Mucosa of gallbladder (tissue), 1 donor: Measurements from ENCODE around the gene KRTAP22-1. TPM values are rescaled to one million over a fixed set of nuclear protein-coding genes. Genes with fewer than 3 reads are reported as not detected.

Experiments used
- DNase-seq: peaks from one replicate; pipeline ENCODE4 v3.0.0-alpha.2; 2020; ENCODE audit warnings: low spot score
- total RNA-seq: library from RNA; stranded (reverse); gene quantifications from one replicate; pipeline ENCODE4 v1.2.1, GENCODE V29; 2021
- donor health status: DM: no; HTN: no; CAD: no.

The KRTAP22-1 gene
- not detected for total RNA-seq

- no peak for DNase-seq
Measured at GRCh38 chr21:30600787-30601186, at the start of gene KRTAP22-1. Gene KRTAP22-1 (plus strand): TSS chr21:30601087.

DNA sequence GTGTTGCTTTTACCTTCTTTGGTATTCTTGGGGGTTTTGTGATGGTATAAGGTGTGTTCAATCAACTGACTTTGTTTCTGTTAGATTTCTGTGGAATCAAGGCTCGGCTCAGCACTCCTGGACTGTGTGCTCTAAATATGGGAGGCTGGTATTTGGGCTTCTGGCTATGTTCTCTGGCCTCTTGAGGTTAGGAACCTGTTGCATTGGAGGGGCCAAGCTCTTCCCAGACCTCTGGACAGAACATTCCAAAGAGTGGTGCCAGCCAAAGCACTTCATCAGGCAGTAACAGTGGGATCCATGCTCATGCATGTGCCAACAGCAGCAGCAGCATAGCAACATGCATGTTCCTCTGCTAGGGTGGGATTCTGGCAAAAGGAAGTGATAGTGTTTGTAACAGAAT, 48.1 kb upstream of the KRTAP22-1 start:
- DNase-seq, result no peak

DNA sequence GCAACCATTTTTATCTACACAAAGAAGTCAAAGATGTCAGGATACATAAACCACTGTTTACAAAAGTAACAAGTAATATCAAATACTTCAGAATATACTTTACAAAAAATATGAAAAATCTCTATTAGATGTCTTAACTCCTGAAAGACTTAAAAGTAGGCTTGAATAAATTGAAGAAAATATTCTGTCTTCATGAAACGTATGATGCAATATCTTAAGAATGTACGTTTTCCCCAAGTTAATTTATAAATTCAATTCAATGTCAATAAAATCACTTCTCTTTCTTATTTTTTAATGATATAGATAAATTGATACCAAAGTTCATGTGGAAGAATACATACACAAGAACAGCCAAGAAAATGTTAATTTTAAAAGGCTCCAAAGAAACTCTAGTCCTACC, 45.8 kb upstream of the KRTAP22-1 start:
- DNase-seq, result no peak

- DNase-seq, result no peak
Measured at GRCh38 chr21:30561264-30561895, 39.5 kb upstream of the KRTAP22-1 start, which contains the start of gene KRTAP19-7. Gene KRTAP19-7 (minus strand): TSS chr21:30561314. CDS start chr21:30561289, 25 bp downstream.

DNA sequence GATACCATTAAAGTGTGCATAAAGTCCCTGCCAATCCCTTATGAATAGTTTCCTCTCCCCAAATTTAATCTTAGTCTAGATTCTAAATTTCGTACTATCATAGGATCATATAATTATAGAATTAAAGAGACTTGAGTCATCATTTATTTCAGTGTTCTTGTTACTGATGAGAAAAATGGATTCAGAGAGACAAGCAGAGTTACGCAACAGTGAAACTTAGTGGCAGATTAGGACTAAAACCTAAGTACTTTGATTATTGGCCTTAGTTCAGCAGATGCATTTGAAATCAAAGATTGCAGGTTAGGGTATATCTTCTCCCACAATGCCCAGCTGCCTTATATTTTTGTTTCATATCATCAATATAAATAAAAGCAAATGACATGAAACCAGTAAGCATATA, 38.9 kb upstream of the KRTAP22-1 start:
- no peak for DNase-seq

DNA sequence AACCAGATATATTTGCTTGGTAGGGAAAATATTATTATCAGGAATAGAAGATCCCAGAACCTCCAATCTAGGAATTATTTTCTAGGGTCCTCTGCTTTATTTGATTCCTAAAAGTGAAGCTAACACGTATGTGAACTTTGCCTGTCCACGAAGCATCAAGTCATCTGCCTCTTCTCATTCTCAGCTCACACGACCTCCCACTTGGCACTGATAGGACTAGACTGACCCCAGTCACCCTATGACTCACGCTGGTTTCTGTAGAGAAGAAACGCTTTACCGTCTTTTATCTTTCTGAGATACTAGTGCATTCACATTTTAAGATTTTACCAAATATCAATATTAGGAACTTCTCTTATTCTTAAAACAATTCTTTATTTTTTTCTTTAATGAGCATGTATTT, 37.8 kb upstream of the KRTAP22-1 start:
- DNase-seq, result no peak

DNA sequence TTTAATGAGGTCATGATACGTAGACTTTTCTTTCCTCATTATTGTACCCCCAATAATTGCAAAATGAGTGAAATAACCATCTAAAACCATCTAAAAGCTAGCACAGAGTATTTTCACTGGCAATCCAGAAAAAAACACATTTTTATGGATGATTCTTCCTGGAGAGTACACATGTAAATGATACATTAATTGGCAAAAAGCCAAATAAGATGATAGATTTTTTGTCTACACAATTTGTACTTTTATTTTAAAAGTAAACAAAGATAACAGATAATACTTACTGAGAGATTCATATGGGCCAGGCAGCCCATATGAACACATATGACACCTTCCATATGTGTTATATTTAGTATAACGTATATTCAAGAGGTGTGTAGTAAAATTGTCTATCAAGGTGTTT, 37.3 kb upstream of the KRTAP22-1 start:
- no peak for DNase-seq

DNA sequence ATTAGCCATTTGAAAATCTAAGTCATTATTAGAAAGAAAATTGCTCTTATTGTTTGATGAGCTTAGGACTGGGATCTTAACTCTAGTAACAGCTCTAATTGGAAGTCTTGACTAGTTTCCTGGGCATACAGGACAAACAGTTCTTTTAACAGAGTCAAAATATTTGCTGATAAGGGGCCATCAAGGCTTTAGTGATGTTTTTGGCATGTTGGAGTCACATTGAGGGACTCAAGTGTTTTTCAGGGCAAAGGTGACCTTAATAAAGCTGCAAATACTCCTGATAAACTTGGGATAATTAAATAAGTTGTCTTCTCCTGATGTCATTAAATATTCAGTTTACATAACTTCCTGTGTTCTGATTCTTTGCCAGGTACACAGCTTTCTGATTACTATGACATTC, 33.3 kb upstream of the KRTAP22-1 start:
- DNase-seq, result no peak

DNA sequence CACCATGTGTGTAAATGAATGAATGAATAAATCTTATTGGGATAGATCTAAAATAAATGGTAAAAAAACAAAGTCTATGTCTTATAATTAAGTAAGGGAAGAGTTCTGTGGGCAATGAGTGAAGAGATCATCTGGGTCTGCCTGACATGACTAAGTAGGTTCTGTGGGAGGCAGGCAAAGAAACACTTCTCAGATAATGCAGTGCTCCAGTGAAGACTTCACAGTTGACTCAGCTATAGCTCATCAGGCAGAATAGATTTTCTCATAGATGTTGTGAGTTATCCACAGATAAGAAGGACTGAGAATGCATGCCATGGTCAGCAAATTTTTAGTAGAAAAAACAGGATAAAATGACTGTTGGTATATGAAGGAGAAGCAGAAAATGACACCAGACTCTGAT, 23.1 kb upstream of the KRTAP22-1 start:
- DNase-seq, result no peak

DNA sequence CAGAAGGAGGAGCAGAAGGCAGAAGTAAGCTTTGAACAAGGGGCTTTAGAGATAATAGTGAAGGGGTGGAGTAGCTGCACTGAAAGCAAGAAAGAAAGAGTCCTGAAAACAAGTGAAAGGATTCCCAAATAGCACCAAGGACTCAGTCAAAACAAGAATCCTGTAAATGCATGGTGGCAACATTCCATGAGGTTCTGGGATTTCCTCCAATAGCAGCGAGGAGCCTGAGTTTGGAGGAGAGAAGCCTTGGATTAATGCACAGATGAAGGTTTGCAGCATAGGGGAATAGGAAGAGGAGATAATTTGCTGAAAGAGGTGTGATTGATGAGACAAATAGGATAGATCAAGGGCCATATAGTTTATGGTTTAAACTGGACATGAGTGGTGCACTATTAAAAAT, 21.5 kb upstream of the KRTAP22-1 start:
- no peak for DNase-seq

DNA sequence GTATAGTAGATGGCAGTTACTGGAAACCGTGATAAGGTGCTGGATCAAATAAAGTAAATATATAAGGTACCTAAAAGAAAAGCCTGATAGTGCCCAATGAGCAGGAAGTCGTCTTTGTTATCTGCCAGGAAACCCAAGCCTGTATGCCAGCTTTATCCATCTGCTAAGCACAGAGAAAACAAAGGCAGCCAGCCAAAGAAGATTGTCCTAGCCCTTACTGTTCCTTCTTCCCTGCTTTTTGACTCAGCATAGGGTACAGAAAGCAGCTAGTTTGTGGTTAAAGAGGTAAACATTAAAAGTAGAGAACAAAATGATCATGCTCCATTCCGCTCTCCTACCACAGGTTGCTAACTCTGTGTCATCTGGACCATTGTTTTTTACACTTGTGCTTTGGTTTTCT, 20.8 kb upstream of the KRTAP22-1 start:
- no peak for DNase-seq

- DNase-seq, result no peak
Measured at GRCh38 chr21:30582870-30583269, 18.0 kb upstream of the KRTAP22-1 start.

DNA sequence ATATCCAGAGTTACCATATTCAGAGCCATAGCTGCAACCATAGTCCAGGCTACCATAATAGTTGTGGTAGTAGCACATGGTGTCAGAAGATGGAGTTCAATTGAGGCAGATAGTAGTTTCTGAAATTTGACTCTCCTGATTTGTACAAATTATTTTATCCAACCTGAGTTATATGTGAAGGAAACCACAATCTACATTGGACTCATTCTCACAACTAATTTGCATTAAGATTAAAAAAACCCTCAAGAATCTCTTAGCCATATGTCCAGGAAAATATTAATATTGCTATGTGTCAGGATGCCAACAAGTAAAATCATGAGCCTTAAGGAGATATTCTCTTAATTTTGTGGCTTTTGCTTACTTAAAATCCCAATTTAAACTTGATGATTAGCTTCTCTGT, 10.6 kb upstream of the KRTAP22-1 start, which contains the start of gene KRTAP22-2:
TSS of gene KRTAP22-2 (minus strand) at position 101 of the 400 bp plus-strand sequence.
- DNase-seq, result no peak

GRCh38 chr21:30592140-30592539, 8.7 kb upstream of the KRTAP22-1 start, which contains the start of gene KRTAP6-3:
Gene KRTAP6-3 (plus strand): TSS chr21:30592440. CDS start chr21:30592446, 6 bp downstream.
- no peak for DNase-seq

- DNase-seq, result no peak
Measured at GRCh38 chr21:30598802-30599201, 2.1 kb upstream of the KRTAP22-1 start, which contains the start of gene KRTAP6-2. Gene KRTAP6-2 (minus strand): TSS chr21:30598902. CDS start chr21:30598874, 28 bp downstream.

DNA sequence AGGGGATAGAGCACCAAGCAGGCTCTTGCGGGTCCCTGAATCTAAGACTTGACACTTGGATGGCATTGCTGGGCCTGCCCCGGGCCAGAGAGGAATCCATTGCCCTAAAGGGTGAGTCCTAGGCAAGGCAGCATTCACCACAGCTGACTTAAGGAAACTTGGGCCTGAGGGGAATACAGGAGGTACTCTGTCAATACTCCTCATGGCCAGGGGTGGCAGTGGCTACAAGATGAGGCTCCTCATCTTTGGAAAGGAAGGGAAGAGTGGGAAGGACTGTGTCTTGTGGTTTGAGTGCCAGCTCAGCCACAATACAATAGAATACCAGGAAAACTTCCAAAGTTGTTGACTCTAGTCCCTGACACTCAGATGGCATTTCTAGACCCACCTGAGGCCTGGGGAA, 5.1 kb downstream of the KRTAP22-1 start:
- DNase-seq, result no peak

DNA sequence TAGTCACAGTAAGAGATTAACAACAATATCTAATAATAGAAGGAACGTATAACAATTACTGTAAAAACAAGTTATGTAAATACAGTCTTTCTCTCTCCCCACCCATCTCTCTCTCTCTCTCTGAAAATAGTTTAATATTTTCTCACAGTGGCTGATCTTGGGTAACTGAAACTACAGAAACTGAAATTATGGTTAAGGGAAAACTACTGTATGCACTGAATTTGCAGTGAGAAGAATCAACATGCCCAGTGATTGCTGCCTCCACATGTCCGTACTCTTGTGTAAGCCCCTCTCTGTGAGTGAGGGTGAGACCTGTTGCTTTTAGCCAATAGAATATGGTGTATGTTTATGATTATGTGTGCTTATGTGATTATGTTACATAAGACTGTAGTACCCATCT, 11.2 kb downstream of the KRTAP22-1 start:
- no peak for DNase-seq

DNA sequence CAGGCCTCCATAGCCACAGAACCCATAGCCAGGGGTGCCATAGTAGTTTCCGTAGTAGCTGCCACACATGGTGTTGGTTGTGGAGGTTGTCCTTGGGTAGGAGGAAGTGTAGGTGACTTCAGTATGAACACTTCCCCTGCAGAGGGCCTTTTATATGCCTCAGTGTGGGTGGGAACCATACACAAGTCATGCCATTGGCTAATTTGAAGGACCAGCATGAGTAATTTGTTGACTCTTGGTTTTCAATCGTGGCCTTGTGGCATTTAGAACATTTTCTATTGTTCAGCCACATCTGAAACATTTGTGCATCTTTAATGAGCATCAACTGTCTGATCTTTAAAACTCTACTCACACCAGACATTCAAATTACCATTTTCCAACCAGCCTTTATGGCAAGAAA, 12.9 kb downstream of the KRTAP22-1 start, which contains the start of gene KRTAP6-1:
TSS of gene KRTAP6-1 (minus strand) at position 95 of the 400 bp plus-strand sequence. CDS start at position 69, 26 bp downstream.
- DNase-seq, result no peak

GRCh38 chr21:30615199-30615598, 14.3 kb downstream of the KRTAP22-1 start:
- no peak for DNase-seq

DNA sequence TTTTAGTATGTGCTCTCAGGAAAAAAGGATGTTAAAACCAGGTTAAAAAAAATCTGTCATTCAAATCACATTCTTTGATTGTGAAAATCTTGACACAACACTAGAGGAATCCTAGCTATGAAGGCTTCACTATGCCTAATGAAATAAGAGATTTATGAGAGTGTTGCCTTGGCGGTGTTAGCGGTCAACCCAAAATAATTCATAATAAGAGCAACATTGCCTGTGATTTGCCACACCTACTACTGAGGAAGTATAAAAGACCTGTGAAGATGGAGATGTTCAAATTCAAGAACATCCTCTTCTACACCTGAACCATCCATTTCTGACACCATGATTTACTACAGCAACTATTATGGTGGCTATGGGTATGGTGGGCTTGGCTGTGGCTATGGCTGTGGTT, 15.2 kb downstream of the KRTAP22-1 start, which contains the start of gene KRTAP20-1:
TSS of gene KRTAP20-1 (plus strand) at position 301 of the 400 bp plus-strand sequence. CDS start at position 331, 30 bp downstream.
- DNase-seq, result no peak

DNA sequence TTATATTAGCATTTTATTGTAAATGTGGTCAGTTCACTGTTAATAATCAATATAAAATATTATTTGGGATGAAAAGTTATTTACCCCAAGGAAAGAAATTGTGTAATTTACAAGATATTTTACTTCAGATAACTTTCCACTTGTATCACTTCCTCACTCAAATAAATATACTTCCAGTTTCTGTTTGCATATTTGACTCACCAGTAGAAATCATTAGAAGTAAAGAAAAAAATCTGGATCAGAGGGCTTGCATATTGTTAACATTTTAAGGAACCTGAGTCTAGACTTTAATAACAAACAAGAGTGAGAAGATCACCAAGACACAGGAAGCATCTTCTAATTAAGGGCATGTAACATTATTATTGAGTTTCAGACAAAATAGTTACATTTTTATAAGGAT, 19.2 kb downstream of the KRTAP22-1 start:
- no peak for DNase-seq

DNA sequence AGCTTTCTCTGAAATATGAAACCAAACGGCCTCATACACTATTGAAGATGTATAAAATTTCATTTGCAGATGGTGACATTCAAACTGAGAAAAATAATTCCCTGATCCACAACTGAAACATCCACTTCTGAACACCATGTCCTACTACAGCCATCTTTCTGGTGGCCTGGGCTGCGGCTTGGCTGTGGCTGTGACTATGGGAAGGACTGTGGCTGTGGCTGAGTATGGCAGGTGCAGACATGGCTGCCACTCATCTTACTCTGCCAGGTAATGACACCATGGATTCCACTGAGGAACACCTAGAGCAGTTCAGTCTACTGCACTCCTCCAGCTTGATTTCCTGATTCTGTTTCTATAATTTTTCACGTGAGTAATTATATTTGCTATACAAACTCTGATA, 19.6 kb downstream of the KRTAP22-1 start, which contains the start of gene KRTAP20-4:
TSS of gene KRTAP20-4 (plus strand) at position 106 of the 400 bp plus-strand sequence.
- DNase-seq, result no peak

DNA sequence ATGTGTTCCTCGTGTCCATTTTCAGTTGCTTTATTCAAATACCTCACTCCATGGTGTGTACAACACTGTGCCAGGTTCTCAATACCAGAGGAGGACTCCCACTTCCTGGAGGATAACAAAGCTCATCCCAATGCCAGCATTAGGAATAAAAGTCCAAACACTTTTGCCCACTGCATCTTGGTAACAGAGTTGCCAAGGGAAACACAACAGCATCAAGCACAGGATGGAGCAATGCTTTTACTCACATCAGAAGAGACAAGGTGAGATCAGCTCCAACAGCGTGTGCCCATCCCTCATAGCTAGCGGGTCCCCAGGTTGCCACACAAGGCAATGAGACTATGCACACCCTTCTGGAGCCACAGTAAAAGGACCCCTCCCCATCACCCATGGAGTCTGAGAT, 22.5 kb downstream of the KRTAP22-1 start:
- DNase-seq, result no peak
